Fibroblast of skin of right quadriceps (primary cell): ENCODE data around the gene DIO1.

ENCODE experiments used
- DNase-seq: peaks from one replicate; pipeline ENCODE4 v3.0.0-alpha.2; 2013

DIO1 gene

DNA sequence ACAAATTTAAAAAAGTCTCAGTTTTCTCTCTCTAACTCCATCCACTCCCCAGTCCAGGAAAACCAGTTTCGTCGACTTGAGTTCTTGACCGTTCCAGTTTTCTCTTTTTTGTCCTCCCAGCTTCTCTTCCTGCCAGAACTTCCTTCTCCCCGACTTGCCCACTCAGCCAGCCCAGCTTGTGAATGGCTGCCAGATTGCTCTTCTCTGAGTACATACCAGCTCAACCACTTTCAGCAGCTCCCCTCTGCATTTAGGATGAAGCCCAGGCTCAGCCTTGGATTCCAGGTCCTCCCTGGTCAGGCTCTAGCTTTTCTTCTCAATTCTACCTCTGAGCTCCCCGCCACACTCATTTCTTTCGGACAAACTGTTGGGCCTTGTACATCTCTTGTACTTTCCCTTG, 1.4 kb downstream of the DIO1 start:
- DNase-seq, result no peak

GRCh38 chr1:53896635-53897229, 2.7 kb downstream of the DIO1 start:
- DNase-seq, result peak; percentile 92

DNA sequence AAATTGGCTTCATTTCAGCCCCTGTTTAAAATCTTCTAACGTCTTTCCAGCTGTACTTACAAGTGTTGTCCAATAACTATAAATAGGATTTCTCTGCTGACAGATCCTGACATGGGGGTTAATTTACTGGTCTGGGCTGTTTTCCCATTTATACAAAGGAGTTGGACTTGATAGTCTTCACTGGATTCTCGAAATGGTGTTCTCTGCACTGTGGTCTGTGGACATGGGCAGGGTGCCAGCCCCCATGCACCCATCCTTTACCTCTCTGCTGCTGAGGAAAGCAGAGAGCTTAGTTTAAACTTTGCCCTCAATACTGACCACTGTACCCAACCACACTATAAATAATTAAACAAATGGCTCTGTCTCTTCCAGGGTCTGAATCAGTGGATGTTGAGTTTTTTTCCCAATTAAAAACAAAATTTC, 5.2 kb downstream of the DIO1 start:
- DNase-seq, result peak; percentile 79

- no peak for DNase-seq
These were observed 5.7 kb downstream of the DIO1 start for GRCh38 chr1:53899708-53900107.

GRCh38 chr1:53902235-53903138, 8.5 kb downstream of the DIO1 start:
- no peak for DNase-seq

GRCh38 chr1:53905509-53905908, 11.5 kb downstream of the DIO1 start:
- DNase-seq, result no peak

GRCh38 chr1:53906121-53906520, 12.1 kb downstream of the DIO1 start:
- no peak for DNase-seq

DNA sequence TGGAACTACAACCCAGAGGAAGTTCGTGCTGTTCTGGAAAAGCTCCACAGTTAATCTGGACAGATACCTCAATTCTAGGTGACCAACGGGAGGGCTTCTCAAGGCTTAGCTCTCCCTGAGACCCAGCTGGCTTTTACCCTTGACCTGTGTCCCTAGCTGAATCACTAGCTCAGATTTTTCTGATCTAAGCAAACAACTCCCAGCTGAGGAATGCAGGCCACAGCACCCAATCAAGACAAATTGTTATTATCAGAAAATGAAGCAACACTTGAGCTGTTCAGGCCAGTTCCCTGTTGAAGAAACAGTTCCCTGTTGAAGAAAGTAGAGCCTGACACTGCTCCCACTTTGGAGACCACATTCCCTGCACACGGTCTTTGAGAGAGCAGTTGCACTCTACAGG, 16.0 kb downstream of the DIO1 start:
- DNase-seq, result no peak

- DNase-seq, result no peak
These were observed 17.5 kb downstream of the DIO1 start for GRCh38 chr1:53911442-53911841.

DNA sequence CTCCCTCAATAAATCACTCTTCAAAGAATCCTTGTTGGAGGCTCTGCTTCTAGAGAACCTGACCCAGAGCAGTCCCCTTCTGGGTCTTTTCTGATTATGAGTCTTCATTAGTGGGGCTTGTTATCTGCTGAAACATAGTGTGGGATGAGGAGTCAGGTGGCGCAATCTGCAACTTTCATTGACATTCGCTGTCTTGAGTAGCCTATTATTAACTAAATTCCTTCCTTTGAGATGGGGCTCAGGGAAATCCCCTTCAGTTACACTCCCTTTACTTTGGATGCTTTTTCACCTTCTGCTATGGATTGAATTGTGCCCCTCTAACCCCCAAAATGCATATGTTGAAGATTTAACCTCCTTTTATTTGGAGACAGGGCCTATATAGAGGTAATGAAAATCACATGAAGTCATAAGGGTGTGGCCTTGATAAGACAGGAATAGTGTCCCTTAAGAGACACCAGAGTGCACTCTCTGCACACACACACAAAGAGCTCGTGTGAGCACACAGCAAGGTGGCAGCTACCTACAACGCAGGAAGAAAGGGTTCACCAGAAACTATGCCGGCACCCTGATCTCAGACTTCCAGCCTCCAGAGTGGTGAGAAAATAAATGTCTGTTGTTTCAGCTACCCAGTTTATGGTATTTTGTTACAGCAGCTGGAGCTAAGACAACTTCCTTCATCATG, 19.5 kb downstream of the DIO1 start:
- no peak for DNase-seq

GRCh38 chr1:53918343-53918742, 24.4 kb downstream of the DIO1 start:
- DNase-seq, result no peak

DNA sequence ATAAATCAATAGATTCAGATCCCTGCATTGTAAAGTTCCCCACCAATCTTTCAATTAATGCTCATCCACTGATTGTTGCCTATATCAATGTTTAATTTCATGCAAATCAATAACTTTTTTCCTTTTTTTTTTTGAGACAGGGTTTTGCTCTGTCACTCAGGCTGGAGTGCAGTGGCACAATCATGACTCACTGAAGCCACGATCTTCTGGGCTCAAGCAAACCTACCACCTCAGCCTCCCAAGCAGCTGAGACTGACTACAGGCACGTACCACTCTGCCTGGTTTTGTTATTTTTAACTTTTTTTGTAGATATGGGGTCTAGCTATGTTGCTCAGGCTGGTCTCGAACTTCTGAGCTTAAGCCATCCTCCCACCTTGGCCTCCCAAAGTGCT, 25.7 kb downstream of the DIO1 start:
- no peak for DNase-seq

DNA sequence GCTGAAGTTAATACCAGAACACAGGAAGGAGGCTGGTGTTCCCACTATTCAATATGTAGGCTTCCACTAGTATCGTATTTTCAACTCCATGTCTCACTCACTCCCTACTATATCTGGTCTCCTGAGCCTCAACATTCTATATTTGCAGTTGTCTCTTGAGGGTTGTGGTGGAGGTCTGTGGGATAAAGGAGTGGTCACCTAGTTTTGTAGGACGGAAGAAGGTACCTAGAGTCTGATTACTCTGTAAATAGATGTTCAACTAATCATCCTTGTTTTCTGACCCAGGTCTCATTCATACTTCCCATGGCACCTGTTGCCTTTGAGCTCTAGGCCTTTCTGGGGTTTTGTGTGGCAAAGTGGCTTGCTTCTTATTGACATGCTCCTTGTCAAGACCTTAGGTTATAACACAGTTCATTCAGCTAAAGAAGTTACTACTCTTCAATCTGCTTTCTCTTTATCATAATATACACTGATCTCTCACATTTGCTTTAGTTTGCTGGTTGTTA, 33.4 kb downstream of the DIO1 start:
- no peak for DNase-seq

DNA sequence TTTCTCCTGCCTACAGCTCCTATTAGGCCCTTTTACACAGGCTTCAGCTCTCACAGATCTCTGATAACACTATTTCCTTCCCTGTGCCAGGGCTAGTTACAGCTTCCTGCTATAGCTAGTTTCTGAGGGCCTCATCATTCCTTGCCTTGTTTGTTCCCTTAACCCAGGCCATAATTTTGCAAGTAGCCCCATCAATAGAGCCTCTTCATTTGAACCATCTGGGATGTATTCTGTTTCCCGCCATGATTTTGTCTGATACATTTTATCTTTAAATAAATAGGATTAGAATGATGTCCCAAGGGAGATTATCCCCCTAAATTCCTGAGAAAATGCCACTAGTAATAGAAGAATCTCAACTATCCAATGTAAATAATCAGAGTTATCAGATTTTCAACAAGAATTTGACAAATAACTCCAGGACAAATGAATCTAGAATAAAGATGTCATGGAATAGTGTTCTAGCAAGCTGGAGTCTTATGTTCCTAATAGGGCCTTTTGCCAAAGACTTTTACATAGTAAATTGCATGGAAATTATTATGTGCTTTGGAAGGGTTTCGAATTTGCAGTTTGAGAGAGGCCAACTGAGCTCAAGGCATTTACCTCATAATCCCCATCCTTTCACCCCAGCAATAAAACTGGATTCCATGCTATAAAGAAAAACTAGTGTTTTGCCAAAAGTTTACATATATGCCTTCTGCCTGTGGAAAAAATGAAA, 35.4 kb downstream of the DIO1 start:
- peak; percentile 43 for DNase-seq

- no peak for DNase-seq
These were observed 36.9 kb downstream of the DIO1 start for GRCh38 chr1:53930932-53931331.

GRCh38 chr1:53931523-53931922, 37.5 kb downstream of the DIO1 start:
- DNase-seq, result no peak

GRCh38 chr1:53934170-53934765, 40.3 kb downstream of the DIO1 start:
- DNase-seq, result no peak

DNA sequence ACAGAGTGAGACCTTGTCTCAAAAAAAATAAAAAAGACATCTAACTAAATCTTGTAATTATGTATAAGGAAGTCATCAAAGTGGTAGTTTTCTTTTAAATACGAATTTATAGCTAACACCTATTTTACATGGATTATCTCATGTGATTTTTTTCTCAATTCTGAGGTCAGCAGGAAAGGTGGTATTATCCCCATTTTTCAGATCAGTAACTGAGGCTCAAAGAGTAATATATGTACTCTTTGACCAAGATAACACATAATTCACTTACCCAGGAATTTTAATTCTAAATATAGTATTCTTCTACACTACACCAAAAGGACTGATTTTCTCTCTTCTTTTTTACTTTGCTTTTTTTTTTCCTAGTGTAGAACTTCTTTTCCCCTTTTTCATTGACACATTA, 42.4 kb downstream of the DIO1 start:
- no peak for DNase-seq

DNA sequence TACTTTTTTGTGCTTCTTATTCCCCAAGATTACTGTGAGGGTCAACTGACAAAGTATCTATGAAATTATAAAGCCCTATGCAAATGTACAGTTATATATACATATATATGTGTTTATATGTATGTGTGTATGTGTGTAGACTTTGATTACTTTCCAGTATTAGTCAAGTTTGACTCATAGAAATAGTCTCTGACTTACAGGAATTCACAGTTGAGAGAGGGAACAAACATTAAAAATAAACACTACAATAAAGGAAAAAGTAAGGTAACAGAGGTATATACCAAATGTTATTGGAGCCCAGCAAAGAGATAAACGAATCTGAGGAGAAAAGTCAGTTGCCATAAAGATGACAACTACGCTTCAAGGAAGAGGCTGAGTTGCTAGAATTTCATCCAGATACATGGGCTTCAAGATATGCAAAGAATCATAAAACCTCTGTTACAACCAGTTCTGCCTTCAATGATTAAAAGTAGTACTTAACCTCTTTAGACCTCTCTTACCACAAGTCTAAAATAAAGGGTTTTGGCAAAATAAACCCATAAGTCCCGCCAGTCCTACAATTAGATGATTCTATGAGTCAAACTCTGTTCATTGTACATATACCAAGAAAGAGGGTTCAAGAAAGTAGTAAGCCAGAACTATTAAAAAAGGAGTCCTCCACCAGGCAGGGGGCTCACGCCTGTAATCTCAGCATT, 44.3 kb downstream of the DIO1 start:
- peak; percentile 50 for DNase-seq

DNA sequence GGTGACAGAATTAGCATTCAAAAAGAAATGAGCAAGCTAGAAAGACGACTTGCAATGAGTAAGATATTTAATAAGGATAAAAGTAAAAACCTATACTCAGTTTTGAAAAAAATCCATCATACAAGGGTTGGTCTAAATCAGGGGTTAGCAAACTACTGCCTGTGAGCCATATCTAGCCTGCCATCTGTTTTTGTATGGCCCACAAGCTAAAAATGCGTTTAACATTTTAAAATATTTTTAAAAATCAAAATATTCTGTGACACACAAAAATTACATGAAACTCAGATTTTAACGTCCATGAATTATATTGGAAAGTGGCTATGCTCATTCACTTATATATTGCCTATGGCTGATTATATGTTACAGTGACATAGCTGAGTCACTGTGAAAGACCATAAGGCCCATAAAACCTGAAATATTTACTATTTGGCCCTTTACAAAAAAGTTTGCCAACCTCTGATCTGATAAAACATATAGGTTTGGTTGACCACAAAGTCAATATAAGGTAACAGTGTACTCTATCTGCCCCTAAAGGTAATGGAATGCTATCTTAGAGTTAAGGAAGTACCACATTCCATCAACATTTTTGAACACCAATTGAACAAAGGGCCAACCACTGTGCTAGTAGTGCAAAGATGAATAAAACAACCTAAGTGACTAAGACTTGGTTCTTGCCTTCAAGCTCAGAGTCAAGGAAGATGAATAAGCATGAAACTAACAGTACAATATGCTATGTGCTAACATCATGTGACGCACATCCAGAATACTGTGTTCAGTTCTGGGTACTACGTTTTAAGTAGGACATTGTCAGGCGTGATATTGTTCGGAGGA, 48.4 kb downstream of the DIO1 start:
- no peak for DNase-seq

GRCh38 chr1:53943090-53943489, 49.1 kb downstream of the DIO1 start:
- no peak for DNase-seq
